Measurements from ENCODE around the gene MEX3A.

Gene MEX3A

GRCh38 chr1:156101880-156102279 lies 19.6 kb upstream of the MEX3A start:
- DNase-seq, result no peak

- DNase-seq, result peak in 1 of 2 experiments; percentile 45
Observed at GRCh38 chr1:156100205-156100995, 18.1 kb upstream of the MEX3A start.

DNA sequence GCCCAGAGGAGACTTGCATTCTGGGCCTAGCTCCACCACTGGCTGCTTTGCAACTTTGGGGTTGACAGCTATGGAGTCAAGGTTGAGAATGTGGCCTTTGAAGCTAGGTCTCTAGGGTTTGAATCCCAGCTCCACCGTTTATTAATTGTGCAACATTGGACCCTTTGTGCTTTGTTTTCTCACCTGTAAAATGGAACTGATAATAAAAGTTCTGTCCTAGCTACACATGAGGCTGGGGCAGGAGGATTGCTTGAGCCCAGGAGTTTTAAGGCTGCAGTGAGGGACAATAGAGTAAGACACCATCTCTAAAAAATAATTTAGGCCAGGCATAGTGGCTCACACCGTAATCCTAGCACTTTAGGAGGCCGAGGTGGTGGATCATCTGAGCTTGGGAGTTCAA lies 17.0 kb upstream of the MEX3A start:
- no peak for DNase-seq

GRCh38 chr1:156098784-156099183 lies 16.5 kb upstream of the MEX3A start:
- DNase-seq, result no peak

DNA sequence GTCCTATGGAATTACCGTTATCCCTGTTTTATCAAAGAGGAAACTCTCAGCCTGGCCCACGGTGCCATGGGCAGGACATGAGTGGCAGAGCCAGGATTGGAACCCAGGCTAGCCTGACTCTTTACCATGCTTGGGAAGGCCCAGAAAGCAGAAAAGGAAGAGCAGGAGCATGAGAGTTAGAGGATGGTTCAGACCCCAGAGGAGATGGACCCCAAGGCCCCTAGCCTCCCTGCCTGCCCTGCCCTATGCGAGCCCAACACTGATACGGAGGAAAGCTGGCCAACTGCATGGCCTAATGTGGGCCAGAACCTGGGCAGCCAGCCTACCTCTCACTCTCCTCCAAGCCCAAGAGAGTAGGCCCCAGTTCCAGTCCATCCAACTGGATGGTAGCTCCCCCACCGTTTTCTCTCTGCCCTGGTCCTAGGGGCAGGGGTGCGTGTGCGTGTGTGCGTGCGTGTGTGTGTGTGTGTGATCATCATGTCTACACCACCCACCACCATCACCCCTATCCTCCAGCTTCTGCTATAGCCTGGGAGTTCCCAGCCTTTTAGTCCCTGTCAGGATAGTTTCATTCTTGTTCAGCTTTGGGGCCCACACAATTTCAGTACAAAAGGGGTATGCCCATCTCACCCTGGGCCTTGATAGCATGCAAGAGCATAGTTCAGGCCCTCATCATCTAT lies 15.4 kb upstream of the MEX3A start:
- no peak for DNase-seq

GRCh38 chr1:156096640-156097391 lies 14.6 kb upstream of the MEX3A start:
- peak; percentile 83 to 85 for DNase-seq

DNA sequence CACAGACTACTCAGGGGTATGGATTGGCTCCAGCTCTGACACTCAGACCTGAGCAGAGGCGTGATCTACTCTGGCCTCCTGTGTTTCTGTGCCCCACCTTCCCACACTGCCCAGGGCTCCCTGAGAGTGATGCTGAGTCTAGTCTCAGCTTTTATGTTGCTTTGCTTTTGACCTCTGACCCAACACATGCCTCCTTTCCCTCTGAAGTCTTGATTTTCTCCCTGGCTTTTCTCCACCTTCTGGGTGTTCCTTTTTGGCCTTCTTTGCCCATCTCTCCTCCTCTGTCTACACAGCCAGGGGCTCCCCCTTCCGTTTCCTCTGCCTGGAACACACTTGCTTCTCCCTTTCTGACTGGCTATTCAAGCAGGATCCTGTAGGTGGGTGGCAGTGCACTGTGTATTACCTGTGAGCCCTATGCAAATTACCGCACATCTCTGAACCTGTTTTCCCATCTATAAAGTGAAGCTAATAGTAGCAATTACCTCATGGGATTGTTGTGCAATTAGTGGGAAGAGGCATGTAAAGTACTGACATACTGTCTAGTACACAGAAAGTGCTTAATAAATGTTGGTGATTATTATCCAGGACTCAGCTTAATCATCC lies 13.7 kb upstream of the MEX3A start:
- no peak for DNase-seq

- DNase-seq, result no peak
Observed at GRCh38 chr1:156091610-156092009, 9.3 kb upstream of the MEX3A start.

GRCh38 chr1:156090840-156091188 lies 8.5 kb upstream of the MEX3A start:
- peak; percentile 86 to 93 for DNase-seq

DNA sequence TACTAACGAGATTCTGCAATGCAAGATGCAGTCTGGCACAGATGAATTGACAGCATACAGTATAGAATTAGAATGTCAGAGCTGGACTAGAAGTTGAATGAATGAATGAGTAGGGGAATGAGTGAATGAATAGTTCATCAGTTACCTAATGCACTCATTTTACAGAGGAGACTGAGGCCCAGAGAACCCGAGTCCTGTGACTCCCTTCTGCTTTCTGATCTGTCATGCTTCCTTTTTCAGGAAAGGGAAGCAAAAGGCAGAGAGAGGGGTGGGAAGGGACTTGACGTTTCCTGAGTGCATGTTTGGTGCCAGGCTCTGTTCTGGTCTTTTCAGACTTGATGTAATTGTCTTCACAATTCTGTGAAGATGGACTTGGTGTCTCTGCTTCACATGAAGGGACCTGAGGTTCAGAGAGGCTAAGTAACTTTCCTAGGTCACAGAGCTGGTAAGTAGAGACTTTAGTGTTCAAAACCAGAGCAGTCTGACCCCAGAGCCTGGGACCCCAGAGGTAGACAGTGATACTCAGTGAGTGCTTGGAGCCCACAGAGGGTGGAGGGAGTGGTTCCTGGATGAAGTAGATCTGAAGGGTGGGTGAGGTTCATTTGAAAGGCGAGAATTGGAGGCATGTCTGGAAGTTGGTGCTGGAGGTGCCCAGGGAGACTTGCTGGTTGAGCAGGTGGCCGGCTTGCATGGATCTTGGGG lies 8.0 kb upstream of the MEX3A start:
- DNase-seq, result no peak

DNA sequence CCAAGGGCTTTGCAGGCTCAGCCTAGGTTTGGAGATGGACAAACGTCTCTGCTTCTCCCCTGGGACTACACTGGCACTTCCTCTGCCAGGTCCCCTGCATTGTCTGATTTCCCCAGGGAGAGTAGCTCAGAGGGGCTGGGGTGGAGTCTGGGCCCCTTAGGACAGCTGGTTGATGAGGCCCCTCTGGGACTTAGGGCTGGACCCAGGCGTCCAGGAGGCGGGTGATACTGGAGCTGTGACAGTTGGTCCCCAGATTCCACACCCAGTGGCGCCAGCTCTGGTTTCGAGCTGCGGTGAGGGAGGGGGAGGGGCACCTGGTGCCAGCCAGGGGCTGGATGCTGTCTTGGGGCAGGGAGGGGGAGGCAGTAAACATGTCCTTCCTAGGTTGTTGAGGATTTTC lies 7.4 kb upstream of the MEX3A start:
- DNase-seq, result no peak

- no peak for DNase-seq
Observed at GRCh38 chr1:156086256-156086662, 4.0 kb upstream of the MEX3A start.

GRCh38 chr1:156083800-156084790 lies 1.8 kb upstream of the MEX3A start:
- DNase-seq, result no peak

- no peak for DNase-seq
Observed at GRCh38 chr1:156081917-156082308, 352 bp downstream of the MEX3A start.

DNA sequence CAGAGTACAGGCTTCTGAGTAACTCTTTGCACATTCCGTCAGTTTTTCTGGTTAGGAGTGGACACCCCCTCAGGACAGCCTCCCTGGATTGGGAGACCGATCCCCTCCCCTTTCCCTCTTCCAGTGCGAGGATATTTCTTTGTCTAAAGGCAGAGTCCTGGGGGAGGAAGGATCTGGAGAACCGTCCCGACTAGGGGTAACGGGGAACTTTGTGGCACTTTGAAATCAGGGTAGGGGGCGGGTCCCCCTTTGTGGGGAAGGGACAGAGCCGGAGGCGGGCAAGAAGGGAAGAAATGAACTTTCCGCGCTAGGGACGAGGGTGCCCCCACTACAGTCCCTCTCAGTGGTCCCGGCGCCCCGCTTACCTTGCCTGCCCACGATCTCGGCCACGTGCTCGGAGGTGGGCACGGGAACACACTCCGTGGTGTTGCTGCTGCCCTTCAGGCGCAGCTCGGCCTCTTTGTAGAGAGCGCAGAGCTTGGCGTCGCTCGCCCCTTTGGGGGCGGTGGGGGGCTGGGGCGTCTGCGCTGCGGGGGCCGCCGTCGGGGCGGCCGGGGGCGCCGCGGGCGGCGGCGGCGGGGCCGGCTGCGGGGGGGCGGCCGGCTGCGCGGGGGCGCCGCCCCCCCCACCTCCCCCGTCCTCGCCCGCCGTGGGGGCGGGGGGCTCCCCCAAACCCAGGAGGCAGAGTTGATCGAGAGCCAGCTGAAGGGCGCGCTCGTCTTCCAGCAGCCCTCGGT lies 917 bp downstream of the MEX3A start:
- DNase-seq, result no peak

- DNase-seq, result no peak
Observed at GRCh38 chr1:156080863-156081179, 1.4 kb downstream of the MEX3A start.

GRCh38 chr1:156080241-156080862 lies 1.9 kb downstream of the MEX3A start:
- DNase-seq, result no peak

GRCh38 chr1:156079762-156080161 lies 2.5 kb downstream of the MEX3A start:
- no peak for DNase-seq

DNA sequence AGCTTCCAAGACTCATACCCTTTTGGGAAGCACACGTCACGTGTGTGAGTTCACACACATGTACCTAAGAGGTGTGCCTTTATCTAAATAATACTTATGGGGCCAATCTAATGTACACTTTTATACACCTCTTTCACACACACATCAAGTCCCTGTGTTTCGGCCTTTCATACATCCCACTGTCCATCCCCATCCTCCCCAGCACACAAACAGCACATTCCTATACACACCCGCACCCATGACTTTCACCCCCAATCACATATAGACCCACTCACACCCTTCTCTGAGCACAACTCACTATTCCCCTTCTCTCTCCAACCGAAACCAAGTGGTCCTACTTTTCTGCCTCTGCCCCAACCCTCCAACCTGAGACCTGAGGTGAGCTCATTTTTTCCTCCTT lies 3.5 kb downstream of the MEX3A start:
- DNase-seq, result no peak

DNA sequence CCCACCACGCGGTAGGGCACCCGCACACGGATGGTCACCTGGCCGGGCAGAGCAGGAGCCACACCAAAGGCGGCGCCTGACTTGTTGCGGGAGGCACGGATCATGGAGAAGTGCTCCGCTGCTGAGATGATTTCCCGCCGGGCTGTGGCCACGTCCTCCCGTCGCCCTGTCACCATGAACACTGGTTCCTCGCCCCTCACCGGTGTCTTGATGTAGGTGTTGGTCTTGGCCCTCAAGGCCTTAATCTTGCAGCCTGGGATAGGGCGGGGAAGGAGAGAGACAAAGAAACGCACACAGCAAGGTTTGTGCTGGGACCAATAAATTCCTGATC lies 4.9 kb downstream of the MEX3A start:
- DNase-seq, result no peak

Measured in SHP77 (cell line).